ENCODE measurements around the gene AGPAT3.

The AGPAT3 gene

DNA sequence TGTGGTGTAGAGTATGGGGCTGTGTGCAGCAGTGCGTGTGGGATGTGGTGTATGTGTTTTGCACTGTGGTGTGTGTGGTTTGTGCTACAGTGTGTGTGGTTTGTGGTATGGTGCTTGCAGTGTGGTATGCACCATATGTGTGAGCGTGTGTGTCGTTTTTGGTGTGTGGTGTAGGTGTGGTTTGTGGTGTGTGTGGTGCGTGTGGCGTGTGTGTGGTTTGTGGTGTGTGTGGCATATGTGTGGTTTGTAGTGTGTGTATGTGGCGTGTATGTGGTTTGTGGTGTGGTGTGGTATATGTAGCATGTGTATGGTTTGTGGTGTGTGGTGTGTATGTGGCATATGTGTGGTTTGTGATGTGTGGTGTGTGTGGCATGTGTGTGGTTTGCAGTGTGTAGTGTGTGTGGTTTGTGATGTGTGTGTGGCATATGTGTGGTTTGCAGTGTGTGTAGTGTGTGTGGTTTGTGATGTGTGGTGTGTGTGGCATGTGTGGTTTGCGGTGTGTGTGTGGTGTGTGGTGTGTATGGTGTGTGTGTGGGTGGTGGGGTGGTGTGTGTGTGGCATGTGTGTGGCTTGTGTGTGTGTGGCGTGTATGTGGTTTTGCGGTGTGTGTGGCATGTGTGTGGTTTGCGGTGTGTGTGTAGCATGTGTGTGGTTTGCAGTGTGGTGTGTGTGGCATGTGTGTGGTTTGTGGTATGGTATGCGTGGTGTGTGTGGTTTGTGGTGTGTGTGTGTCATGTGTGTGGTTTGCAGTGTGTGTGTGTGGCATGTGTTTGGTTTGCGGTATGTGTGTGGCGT is 93.5 kb downstream of the AGPAT3 start:
- no peak for DNase-seq

DNA sequence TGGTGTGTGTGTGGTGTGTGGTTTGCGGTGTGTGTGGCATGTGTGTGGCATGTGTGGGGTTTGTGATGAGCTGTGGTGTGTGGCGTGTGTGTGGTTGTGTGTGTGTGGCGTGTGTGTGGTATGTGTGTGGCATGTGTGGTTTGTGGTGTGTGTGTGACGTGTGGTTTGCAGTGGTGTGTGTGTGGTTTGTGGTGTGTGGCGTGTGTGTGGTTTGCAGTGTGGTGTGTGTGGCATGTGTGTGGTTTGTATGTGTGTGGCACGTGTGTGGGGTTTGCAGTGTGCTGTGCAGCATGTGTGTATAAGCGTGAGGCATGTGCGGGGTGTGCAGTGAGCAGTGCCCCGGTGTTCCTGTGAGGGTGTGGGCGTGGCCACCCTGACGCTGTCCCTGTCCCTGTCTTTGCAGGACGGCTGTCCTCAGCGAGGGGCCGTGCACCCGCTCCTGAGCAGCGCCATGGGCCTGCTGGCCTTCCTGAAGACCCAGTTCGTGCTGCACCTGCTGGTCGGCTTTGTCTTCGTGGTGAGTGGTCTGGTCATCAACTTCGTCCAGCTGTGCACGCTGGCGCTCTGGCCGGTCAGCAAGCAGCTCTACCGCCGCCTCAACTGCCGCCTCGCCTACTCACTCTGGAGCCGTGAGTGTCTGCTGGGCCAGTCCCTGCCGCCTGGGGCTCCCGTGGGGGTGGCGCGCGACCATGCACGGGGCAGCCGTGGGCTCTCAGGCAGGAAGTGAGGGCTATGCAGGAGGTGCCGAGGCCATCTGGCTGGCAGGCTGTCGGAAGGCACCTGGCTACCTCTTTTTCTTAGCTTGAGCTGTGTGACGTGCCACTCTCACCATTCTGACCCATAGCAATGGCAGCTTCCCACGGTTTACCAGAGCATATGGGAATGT is 94.5 kb downstream of the AGPAT3 start:
- DNase-seq = no peak

DNA sequence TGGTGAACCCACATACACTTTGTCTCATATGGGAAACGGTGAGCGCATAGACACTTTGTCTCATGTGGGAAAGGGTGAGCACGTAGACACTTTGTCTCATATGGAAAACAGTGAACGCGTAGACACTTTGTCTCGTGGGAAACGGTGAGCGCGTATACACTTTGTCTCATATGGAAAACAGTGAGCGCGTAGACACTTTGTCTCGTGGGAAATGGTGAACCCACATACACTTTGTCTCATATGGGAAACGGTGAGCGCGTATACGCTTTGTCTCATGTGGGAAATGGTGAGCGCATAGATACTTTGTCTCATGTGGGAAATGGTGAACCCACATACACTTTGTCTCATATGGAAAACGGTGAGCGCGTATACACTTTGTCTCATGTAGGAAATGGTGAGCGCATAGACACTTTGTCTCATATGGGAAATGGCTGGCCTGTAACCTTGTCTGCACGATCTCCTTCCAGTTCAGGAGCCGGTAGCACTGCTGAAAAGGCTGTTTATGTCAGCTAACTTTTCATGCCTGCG is 96.4 kb downstream of the AGPAT3 start:
- DNase-seq = no peak

DNA sequence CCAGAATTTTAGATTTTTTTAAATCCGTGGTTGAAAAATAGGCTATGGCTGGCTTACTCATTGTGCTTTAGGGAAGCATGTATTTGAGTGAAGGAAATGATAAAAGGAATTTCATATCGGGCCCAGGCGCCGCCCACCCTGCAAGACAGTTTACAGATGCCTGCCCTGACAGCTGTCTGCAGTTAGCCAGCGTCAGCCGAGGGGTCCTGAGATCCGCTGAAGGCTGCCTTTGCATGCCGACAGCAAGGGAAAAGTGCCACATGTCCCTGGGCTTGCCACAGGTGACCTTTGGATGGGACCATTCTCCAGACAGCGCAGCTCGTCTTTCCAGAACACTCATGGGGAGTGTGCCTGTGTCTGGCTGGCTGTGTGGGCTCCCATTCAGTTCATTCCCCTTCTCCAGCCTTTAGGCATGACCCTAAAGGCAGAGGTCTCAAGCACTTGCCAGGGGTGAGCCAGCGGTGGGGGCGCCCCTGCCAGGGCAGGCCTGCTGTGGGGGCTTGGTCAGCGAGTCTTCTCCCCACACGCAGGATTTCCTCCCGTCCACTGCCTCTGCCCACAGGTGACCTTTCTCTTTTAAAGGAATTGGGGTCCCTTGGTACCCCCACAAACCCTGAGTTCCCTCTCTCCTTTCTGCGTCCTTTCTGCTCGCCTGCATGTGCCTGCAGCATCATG is 101.0 kb downstream of the AGPAT3 start:
- DNase-seq = no peak

DNA sequence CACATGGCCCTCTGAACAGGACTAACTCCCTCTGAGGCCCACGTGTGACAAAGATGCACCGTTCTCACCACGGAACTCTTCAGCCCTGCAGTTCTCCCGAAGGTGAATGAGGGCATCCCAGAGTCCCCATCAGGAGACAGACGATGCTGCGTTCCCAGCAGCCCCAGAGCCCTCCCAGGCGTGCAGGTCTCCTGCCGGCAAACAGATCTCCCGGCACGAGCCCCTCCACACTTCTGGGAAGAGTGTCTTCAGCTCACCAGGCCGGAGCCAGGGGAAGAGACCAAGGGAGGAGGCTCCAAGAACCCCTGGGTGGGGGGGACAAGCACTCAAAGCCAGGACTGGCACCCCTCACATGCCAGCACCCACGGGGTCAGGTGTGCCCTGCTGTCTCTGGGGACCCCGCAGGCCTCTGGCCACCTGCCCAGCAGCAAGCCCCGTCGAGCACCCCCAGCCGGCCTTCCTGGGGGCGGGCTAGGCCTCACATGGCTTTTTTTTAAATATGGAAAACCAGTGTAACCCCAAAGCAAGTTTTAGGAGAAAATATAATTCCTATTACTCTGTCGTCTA is 102.0 kb downstream of the AGPAT3 start:
- DNase-seq = no peak

DNA sequence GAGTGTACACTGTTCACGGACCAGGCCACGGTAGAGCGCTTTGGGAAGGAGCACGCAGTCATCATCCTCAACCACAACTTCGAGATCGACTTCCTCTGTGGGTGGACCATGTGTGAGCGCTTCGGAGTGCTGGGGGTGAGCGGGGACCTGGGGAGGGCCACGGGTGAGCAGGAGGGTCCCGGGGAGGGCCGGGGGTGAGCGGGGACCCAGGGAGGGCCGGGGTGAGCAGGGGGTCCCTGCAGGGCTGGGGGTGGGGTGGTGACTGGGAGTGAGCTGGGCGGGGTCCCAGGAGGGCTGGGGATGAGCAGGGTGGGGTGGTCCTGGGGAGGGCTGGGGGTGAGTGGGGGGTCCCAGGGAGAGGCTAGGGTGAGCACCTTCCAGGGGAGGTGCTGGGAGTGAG is 103.0 kb downstream of the AGPAT3 start:
- no peak for DNase-seq

DNA sequence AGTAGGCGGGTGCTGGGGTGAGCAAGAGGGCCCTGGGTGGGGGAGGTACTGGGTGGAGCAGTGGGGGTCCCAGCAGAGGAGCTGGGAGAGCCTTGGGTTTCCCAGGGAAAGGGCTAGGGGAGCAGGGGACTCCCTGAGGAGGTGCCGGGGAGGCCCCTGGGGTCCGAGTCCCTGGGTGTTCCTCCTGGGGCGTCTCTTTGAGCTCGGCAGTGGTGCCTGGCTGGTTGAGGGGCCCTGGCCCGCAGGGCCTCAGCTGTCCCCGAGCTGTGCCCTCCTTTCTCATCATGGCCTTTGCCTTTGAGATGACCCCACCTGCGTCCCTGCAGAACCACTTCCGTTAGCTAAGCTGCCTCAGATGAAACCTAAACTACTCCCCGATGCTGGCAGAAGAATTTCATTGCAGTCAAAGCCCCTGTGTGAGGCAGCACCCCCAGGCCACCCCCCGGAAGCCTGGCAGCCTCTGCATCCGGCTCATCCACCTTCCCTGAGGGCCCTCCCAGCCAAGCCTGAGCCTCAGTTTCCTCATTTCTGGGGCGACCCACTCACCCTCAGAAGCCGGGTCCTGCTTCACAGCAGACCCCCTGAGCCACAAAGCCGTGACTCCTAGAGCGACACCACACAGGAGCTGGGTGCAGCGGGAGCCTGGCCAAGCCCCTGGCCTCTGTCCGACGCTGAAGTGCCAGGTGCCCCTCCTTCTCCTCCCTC is 103.5 kb downstream of the AGPAT3 start:
- DNase-seq = no peak

DNA sequence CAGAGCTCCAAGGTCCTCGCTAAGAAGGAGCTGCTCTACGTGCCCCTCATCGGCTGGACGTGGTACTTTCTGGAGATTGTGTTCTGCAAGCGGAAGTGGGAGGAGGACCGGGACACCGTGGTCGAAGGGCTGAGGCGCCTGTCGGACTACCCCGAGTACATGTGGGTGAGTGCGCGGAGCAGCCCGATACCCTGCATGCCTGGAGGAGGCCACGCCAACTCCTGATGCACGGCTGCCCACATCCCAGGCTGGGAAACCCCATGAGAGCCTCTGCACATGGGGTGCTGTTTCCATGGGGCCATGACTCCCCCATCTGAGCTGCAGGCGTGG is 104.1 kb downstream of the AGPAT3 start:
- no peak for DNase-seq

DNA sequence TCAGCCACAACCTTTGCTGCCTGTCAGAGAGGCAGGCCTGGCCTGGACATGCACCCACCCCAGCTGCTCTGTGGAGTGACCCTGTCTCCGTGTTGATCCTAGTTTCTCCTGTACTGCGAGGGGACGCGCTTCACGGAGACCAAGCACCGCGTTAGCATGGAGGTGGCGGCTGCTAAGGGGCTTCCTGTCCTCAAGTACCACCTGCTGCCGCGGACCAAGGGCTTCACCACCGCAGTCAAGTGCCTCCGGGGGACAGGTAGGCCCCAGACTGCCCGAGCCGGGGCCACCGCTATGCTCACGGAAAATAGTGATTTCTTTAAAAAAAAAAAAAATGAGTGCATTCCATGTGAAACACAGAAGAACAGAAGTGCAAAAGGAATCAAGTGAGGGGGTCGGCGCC is 105.5 kb downstream of the AGPAT3 start:
- no peak for DNase-seq

DNA sequence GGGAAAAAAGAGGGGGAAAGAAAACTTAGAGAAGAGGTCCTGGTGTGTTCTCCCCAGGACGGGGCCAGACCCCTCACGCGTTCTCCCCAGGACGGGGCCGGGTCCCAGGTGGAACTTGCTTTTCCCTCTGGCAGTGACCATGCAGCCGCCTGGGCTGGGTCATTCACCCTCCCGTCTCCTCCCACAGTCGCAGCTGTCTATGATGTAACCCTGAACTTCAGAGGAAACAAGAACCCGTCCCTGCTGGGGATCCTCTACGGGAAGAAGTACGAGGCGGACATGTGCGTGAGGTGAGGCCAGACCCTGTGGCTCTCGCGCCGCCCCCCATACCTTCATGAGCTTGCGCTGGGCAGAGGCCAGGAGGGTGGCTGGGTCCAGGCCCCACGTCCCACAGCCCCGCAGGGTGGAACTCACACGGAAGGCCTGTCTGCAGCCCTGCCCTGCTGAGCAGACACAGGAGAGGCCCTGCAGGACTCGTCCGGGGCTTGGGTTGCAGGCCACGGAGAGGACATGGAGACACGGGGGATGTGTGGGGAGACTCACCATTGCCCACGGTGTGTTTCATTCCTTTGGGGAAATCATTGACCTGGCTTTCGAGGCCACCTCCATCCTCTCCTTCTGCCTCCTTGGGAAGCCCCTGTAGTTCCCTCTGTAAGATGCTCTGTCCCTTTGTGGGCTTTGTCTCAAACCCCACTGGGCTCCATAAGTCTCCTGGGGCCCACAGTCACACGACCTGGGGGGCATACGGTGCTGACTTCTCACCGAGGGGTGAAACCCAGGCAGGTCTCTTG is 106.4 kb downstream of the AGPAT3 start:
- DNase-seq = no peak

DNA sequence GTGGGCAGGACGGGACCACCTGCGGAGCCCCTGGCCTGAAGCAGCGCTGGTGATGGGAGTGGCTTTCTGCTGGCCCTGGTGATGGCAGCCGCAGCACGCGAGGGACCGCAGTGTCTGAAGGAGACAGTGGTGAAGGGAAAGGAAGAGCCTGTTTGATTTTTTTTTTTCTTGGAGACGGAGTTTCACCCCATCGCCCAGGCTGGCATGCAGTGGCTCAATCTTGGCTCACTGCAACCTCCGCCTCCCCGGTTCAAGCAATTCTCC is 106.9 kb downstream of the AGPAT3 start:
- no peak for DNase-seq

DNA sequence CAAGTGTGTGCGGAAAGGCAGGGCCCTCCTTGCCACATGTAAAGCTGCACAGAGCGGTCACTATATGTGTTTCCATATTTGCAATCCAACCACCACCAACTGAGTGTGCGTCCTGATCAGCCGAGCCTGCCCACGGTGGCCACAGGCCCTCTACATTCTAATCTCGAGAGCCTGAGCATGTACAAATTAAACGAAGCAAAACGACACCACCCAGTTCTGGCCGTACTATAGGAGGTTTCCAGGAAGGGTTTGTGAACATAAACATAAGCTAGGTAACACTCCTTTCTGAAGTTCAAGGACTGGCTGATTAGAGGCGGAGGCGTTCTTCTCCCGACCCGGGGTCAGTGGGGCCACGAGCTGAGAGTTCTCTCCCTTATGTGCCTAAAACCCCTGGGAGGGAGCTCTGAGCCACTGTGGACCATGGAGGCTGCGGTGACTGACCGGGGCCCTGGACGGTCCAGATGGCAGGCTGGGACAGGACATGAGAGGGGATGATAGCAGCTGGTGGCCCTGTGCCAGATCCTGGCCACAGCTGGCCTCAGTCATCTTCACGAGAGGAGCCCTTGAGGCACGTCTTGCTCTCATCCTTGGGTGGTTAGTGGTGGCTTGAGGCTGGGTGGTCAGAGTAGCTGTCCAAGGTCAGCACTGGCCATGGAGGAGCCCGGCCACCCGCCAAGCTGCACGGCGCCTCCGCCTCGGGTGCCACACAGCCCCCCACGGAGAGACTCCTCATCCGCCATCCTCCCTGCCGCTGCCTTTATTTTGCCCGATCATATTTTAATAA is 108.0 kb downstream of the AGPAT3 start:
- DNase-seq = no peak

DNA sequence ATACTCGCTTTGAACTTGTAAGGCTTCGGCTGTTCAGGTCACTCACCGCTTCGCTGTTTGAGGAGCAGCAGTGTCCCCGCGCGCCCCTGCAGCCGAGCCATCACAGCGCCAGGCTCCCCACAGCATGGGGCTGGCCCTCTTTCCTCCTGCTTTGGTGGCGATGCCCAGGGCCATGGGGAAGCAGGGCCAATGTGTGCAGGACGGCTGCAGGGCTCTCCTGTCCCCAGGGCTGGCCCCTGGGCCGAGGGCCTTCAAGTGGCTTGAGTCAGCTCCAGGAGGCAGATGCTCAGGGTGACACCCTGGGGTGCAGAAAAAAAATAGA is 108.6 kb downstream of the AGPAT3 start:
- no peak for DNase-seq

DNA sequence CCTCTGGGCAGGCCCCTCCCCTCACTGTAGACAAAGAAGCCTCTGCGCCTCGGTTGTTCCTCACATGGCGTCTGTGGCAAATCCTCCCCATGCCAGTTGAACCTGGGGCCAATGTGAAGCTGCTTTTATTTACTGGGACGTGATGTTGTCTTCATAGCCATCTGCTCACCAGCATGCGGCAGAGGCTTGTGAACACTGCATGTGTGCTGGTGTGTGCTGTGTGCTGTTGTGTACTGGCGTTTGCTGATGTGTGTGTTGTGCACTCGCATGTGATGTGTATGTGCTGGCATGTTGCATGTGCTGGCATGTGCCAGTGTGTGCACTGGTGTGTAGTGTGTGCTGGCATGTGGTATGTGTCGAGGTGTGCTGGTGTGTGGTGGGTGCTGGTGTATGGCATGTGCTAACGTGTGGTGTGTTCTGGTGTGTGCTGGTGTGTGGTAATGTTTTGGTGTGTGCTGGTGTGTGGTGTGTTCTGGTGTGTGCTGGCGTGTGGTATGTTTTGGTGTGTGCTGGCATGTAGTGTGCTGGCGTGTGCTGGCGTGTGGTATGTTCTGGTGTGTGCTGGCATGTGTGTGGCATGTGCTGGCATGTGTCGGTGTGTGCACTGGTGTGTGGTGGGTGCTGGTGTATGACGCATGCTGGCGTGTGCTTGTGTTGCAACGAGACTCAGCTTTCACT is 109.9 kb downstream of the AGPAT3 start:
- no peak for DNase-seq

DNA sequence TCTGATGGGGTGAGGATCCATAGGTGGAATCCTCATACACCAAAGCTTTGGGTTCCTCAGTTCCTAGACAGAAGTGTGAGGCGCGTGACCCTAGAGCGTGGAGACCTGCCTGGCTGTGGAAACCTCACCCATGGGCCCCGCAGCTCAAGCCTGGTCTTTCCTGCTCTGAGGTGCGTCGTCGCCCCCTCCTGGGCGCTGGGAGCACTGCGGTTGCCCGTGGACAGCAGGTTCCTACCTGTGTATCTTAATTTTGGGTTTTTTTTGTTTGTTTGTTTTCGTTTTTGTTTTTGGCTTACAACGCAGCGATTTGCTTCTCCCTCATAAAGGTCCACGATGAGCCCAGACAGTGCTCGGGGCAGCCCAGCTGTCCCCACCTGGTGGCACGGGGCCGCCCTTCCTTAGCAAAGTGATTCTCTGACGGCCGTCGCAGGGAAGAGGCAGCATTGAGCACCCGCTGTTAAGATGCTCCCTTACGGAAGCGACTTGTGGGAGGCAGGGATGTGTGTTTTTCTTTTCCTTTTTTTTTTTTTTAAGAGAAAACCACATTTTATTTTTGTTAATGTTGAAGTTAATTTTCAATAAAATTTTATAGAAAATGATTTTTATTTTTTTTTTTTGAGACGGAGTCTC is 110.6 kb downstream of the AGPAT3 start:
- peak in 1 of 2 experiments; percentile 76 for DNase-seq

DNA sequence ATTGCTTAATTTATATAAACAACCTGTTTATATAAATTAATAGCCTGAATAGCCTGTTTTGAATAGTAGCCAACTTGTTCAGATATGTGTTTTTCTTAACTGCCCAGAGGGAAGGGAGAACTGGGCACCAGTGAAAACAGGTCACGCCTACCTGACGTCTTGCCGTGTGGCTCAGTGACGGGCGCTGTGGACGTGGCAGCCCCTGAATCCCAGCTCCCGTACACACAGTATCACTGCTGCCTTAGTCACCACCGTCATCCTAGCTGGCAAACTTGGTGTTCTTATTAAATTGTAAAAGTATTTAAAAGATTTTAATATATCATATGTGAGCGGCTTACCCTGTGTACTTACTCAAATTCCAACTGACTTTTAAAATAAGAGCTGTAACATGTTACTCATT is 111.6 kb downstream of the AGPAT3 start:
- no peak for DNase-seq

DNA sequence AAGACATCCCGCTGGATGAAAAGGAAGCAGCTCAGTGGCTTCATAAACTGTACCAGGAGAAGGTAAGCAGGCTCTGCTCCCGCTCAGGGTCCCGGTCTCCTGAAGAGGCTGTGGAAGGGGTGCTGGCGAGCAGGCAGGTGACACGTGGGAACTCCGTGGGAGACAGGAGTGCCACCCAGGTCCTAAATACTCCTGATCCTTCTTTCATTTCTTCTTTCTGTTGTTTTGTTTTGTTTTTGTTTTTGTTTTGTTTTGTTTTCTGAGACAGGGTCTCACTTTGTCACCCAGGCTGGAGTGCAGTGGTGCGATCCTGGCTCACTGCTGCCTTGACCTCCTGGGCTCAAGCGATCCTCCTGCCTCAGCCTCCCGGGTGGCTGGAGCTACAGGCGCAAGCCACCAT is 113.0 kb downstream of the AGPAT3 start:
- DNase-seq = no peak

DNA sequence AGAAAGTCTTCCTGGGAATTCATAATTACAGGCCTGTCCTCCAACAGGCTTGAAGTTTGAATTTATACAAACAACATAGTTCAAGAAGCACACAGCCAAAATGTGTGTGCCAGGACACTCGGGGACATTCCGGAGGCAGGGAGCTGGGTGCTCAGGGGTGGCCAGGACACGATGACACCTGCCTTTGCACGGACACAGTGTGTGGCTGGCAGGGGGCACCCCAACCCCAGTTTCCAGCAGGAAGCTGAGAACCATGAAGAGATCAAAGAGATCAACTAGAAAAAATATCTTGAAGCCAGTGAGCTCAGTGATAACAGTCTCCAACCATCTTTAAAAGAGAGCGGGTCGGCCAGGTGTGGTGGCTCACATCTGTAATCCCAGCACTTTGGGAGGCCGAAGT is 114.6 kb downstream of the AGPAT3 start:
- peak in 1 of 2 experiments; percentile 8 for DNase-seq

DNA sequence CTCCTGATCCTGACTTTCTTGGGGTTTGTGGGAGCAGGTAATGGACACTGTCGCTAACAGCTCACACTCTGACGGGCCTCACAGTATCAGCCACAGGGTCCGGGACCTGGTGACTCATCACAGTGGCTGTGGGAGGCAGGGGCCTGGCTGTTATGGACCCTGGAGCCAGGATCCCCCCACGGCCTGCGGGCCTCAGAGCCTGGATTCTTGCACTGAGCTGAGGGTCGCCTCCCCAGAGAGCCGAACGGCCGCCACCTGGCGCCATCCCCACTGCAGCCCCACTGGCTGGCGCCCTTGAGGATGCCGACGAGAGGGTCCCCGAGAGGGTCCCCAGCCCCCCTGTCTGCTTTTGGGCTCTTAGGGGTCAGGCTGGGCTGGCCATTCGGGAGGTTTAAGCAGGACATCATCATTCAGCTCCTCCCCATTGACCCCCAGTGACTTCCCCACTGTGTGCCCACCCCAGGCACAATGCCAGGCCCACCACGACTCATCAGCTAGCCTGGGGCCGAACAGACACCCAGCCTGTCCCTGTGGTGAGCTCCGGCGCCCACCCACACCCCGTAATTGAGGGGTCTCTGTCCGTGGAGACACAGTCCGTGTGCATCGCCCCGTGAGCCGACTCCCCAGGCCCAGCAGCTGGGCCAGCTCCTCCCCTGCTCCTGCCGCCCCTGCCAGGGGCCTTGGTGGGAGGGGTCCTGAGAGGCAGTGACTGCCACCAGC is 116.3 kb downstream of the AGPAT3 start:
- DNase-seq = no peak

DNA sequence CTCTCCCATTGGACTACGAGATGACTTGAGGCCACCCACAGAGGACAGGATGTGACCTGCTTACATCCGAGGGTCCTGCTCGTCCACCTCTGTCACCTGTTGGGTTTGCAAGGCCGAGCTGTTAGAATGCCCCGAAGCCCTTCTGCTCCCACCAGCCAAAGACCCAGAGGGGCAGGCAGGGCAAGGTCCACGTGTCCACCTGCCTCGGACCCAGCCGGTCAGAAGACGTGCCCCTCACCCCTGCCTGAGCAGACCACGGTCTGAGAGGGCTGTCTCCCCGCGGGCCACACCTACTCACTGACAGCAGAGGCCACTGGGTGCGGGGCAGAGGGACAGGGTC is 116.8 kb downstream of the AGPAT3 start:
- no peak for DNase-seq

Measured in NCI-H524 (cell line).